Neural crest cell (in vitro differentiated cells): ENCODE measurements around the gene VPS26C. TPM values are rescaled to one million over a fixed set of nuclear protein-coding genes. Genes with fewer than 3 reads are reported as not detected.

Experiments
- DNase-seq: peaks from one replicate; pipeline ENCODE4 v3.0.0; 2021; ENCODE audit warnings: low read depth, mixed read lengths, low spot score
- H3K27ac Mint-ChIP-seq: one replicate; pipeline ENCODE4 v1.8.0; 2021; ENCODE audit warnings: mild to moderate bottlenecking, mixed read lengths; ENCODE audit not compliant: unreplicated experiment
- H3K27me3 Mint-ChIP-seq: 2 replicates; pipeline ENCODE4 v1.8.0; 2021; ENCODE audit warnings: low read depth, mild to moderate bottlenecking, mixed read lengths
- H3K36me3 Mint-ChIP-seq: 2 replicates; pipeline ENCODE4 v1.8.0; 2021; ENCODE audit warnings: low read depth, mild to moderate bottlenecking, mixed read lengths
- H3K4me1 Mint-ChIP-seq: 2 replicates; pipeline ENCODE4 v1.8.0; 2021; ENCODE audit warnings: mixed read lengths
- H3K4me3 Mint-ChIP-seq: one replicate; pipeline ENCODE4 v1.8.0; 2021; ENCODE audit warnings: mild to moderate bottlenecking, mixed read lengths
- H3K9me3 Mint-ChIP-seq: 2 replicates; pipeline ENCODE4 v1.8.0; 2021; ENCODE audit warnings: mixed read lengths
- total RNA-seq: library from RNA; stranded (reverse); gene quantifications from 2 replicates; pipeline ENCODE4 v1.2.1, GENCODE V29; 2021
- TF ChIP-seq, protein P1 (sequence below): fragments of 200-600 bp; sonication (generic); conservative IDR thresholded peaks from 2 replicates; pipeline ENCODE4 v1.5.0; 2021; ENCODE audit warnings: antibody characterized with exemption, mild to moderate bottlenecking

VPS26C gene
- total RNA-seq, 1 donor from 2014 or later: 41.1 TPM

DNA sequence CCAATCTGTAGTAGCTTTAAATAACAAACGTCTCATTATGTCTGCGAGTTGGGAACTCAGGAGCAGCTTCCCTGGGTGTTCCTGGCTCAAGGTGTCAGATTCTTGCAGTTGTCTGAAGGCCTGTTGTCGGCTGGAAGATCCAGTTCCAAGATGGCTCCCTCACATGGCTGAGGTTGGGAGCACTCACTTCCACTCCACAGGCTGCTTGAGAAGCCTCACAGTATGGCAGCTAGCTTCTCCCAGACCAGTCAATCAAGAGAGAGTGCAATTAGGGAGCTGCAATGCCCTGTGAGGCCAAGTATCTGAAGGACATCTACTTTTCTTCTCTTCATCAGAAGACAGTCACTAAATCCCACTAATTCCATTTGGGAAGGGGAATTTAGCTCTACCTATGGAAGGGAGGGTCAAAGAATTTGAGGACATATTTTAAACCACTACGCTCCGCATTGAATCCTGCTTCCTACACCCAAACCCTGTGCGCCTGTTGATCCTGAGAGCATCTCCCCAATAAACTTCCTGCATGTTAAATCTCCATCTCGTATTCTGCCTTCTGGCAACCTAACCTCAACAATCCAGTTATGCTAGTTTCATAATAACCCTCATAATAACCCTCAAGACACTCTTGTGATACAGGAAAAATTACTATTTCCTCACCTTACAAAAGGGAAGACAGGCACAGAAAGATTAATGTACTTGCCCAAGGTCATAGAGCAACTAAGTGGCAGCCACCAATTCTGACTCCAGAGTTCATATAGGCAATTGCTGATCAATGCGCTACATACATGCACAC, 3.6 kb upstream of the VPS26C start:
- no peak for DNase-seq
- H3K36me3 Mint-ChIP-seq: no peaks in the 10 kb centered on the region
- no peak overlapping the region for H3K27ac Mint-ChIP-seq
- H3K4me1 Mint-ChIP-seq: peaks cover 33% of the 10 kb centered on the region
- TF ChIP-seq, protein P1, sequence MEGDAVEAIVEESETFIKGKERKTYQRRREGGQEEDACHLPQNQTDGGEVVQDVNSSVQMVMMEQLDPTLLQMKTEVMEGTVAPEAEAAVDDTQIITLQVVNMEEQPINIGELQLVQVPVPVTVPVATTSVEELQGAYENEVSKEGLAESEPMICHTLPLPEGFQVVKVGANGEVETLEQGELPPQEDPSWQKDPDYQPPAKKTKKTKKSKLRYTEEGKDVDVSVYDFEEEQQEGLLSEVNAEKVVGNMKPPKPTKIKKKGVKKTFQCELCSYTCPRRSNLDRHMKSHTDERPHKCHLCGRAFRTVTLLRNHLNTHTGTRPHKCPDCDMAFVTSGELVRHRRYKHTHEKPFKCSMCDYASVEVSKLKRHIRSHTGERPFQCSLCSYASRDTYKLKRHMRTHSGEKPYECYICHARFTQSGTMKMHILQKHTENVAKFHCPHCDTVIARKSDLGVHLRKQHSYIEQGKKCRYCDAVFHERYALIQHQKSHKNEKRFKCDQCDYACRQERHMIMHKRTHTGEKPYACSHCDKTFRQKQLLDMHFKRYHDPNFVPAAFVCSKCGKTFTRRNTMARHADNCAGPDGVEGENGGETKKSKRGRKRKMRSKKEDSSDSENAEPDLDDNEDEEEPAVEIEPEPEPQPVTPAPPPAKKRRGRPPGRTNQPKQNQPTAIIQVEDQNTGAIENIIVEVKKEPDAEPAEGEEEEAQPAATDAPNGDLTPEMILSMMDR: no peak
- no peaks in the 10 kb centered on the region for H3K9me3 Mint-ChIP-seq
- peak overlapping the region; percentile 99 for H3K4me3 Mint-ChIP-seq
- no peaks in the 10 kb centered on the region for H3K27me3 Mint-ChIP-seq

GRCh38 chr21:37269481-37269880, 2.3 kb upstream of the VPS26C start:
- TF ChIP-seq, protein P1: no peak
- no peaks in the 10 kb centered on the region for H3K27me3 Mint-ChIP-seq
- H3K27ac Mint-ChIP-seq: no peak overlapping the region
- peak overlapping the region; percentile 99 for H3K4me3 Mint-ChIP-seq
- peaks cover 45% of the 10 kb centered on the region for H3K4me1 Mint-ChIP-seq
- H3K36me3 Mint-ChIP-seq: no peaks in the 10 kb centered on the region
- no peak for DNase-seq
- H3K9me3 Mint-ChIP-seq: no peaks in the 10 kb centered on the region

- no peaks in the 10 kb centered on the region for H3K9me3 Mint-ChIP-seq
- H3K27me3 Mint-ChIP-seq: no peaks in the 10 kb centered on the region
- DNase-seq: no peak
- no peaks in the 10 kb centered on the region for H3K36me3 Mint-ChIP-seq
- H3K27ac Mint-ChIP-seq: peak overlapping the region; percentile 82
- peaks cover 50% of the 10 kb centered on the region for H3K4me1 Mint-ChIP-seq
- TF ChIP-seq, protein P1: no peak
- H3K4me3 Mint-ChIP-seq: peak overlapping the region; percentile 99
These were observed 1.0 kb upstream of the VPS26C start for GRCh38 chr21:37268186-37268503.

- no peaks in the 10 kb centered on the region for H3K9me3 Mint-ChIP-seq
- no peaks in the 10 kb centered on the region for H3K27me3 Mint-ChIP-seq
- H3K36me3 Mint-ChIP-seq: no peaks in the 10 kb centered on the region
- TF ChIP-seq, protein P1: no peak
- peak overlapping the region; percentile 99 for H3K4me3 Mint-ChIP-seq
- H3K27ac Mint-ChIP-seq: peak overlapping the region; percentile 81
- peak; percentile 21 for DNase-seq
- peaks cover 50% of the 10 kb centered on the region for H3K4me1 Mint-ChIP-seq
These were observed 466 bp downstream of the VPS26C start for GRCh38 chr21:37266515-37267221.

- Mint-ChIP-seq H3K4me1 (peaks cover 48% of the 10 kb centered on the region), H3K27ac (no peak overlapping the region), H3K27me3 (no peaks in the 10 kb centered on the region), H3K4me3 (peak overlapping the region; percentile 66), H3K9me3 (no peaks in the 10 kb centered on the region), H3K36me3 (no peaks in the 10 kb centered on the region)
- no peak for DNase-seq
- TF ChIP-seq, protein P1: no peak
These were observed 2.3 kb downstream of the VPS26C start for GRCh38 chr21:37264808-37265207.
